Kidney (tissue), 14 donors: ENCODE results near the gene CYTH4. TPM values are rescaled to one million over a fixed set of nuclear protein-coding genes. Genes with fewer than 3 reads are reported as not detected.

ENCODE experiments used
- DNase-seq, 5 donors: peaks; one replicate each; pipeline ENCODE4 v3.0.0-alpha.2; 2013 to 2020
- FAIRE-seq: peaks from 2 replicates; lab custom pipeline; 2012; peaks lifted over from hg19 to GRCh38; lab: Jason Lieb, UNC
- H3K27ac ChIP-seq, 2 donors: one replicate each; pipeline ENCODE4 v1.7.0; 2013; ENCODE audit warnings: low read depth in 2 of 2, low read length in 2 of 2, inconsistent platforms in 1 of 2
- H3K27me3 ChIP-seq: one replicate; pipeline ENCODE4 v1.7.1; 2013; ENCODE audit warnings: low read length, inconsistent platforms; ENCODE audit not compliant: control insufficient read depth, insufficient read depth
- H3K36me3 ChIP-seq, 3 donors: one replicate each; pipeline versions ENCODE4 v1.7.0 to v1.7.1; 2013; ENCODE audit warnings: low read length in 3 of 3, control low read depth in 1 of 3, inconsistent platforms in 1 of 3; ENCODE audit not compliant: insufficient read depth in 3 of 3, control insufficient read depth in 2 of 3
- H3K4me1 ChIP-seq, 3 donors: one replicate each; pipeline versions ENCODE4 v1.7.0 to v1.7.1; 2013; ENCODE audit warnings: low read length in 3 of 3, inconsistent platforms in 1 of 3, low read depth in 1 of 3; ENCODE audit not compliant: control insufficient read depth in 2 of 3, insufficient read depth in 2 of 3
- H3K4me3 ChIP-seq, 3 donors: one replicate each; pipeline versions ENCODE4 v1.7.0 to v1.8.1; 2013; ENCODE audit warnings: low read length in 3 of 3, control low read depth in 1 of 3, inconsistent platforms in 1 of 3
- H3K9ac ChIP-seq, 3 donors: one replicate each; pipeline versions ENCODE4 v1.7.0 to v1.7.1; 2013; ENCODE audit warnings: low read length in 3 of 3, control low read depth in 1 of 3, inconsistent platforms in 1 of 3
- H3K9me3 ChIP-seq, 3 donors: one replicate each; pipeline versions ENCODE4 v1.7.0 to v1.7.1; 2013; ENCODE audit warnings: low read length in 3 of 3, control low read depth in 1 of 3, inconsistent platforms in 1 of 3; ENCODE audit not compliant: control insufficient read depth in 2 of 3, insufficient read depth in 1 of 3
- CTCF ChIP-seq: IDR thresholded peaks from 3 replicates; pipeline ENCODE4 v1.5.1; 2012; ENCODE audit warnings: mild to moderate bottlenecking, moderate library complexity, borderline replicate concordance; ENCODE audit not compliant: insufficient read depth; ENCODE audit errors: extremely low read depth
- intact Hi-C: fragments of 100-400 bp; cut with DNase I; formaldehyde crosslinking; loops from one replicate; pipeline ENCODE4 v1.11.1; 2022
- polyA plus RNA-seq: library from polyadenylated mRNA; stranded (reverse); fragments of 350-450 nt; fragmentation: Illumina TruSeq; extraction: RNeasy Lipid Tissue Mini Kit (QIAGEN cat#74804); gene quantifications from one replicate; pipeline ENCODE4 v1.2.3, GENCODE V29; 2014; ENCODE audit warnings: low read depth, low replicate concordance; ENCODE audit not compliant: insufficient read depth
- total RNA-seq: library from RNA; stranded (reverse); fragmentation: NEBNext Ultra II Directional; extraction: Animal tissue kit (Norgen Biotek cat#: 25700); gene quantifications from one replicate; pipeline ENCODE4 v1.2.1, GENCODE V29; 2021
- donor health status: control.
- donor health status: control.
- donor health status: control.
- donor health status: control.
- donor health status: control.
- donor health status: DM: yes; HTN: yes; CAD: no.
- donor health status: Normal renal cell carcinoma (clear cell type).

CYTH4 gene
- total and polyA plus RNA-seq, 2 donors from 2014 or later, result 1.9 to 30.2 TPM

- no peak for DNase-seq
- no peak for FAIRE-seq
- Histone ChIP-seq H3K27me3 (peaks cover 11% of the 10 kb centered on the region), H3K4me3 (peak overlapping the region in 2 of 3 donors; percentile 25 to 49), H3K4me1 (peaks cover 0 to 8% (median 6%) of the 10 kb centered on the region in 3 donors), H3K9ac (no peak overlapping the region), H3K36me3 (no peaks in the 10 kb centered on the region), H3K27ac (peak overlapping the region; percentile 27 to 60), H3K9me3 (no peaks in the 10 kb centered on the region)
- intact Hi-C loops, result no loop called here
- peak; percentile 12 for TF ChIP-seq CTCF
These were observed 49.7 kb downstream of the CYTH4 start for GRCh38 chr22:37331856-37332536.

- Histone ChIP-seq H3K36me3 (no peaks in the 10 kb centered on the region), H3K9me3 (no peaks in the 10 kb centered on the region), H3K9ac (no peak overlapping the region), H3K27me3 (peaks cover 11% of the 10 kb centered on the region), H3K27ac (no peak overlapping the region), H3K4me1 (peaks cover 0 to 8% (median 6%) of the 10 kb centered on the region in 3 donors), H3K4me3 (no peak overlapping the region)
- no peak for FAIRE-seq
- no peak for TF ChIP-seq CTCF
- no peak for DNase-seq
- intact Hi-C loops, result no loop called here
These were observed 51.6 kb downstream of the CYTH4 start for GRCh38 chr22:37333724-37334460.

GRCh38 chr22:37334461-37334858 lies 52.2 kb downstream of the CYTH4 start:
- FAIRE-seq, result no peak
- H3K9ac ChIP-seq, result no peak overlapping the region
- no peak overlapping the region for H3K27ac ChIP-seq
- H3K36me3 ChIP-seq, result no peaks in the 10 kb centered on the region
- H3K9me3 ChIP-seq, result no peaks in the 10 kb centered on the region
- H3K27me3 ChIP-seq, result peaks cover 11% of the 10 kb centered on the region
- peak in 1 of 5 donors; percentile 59 for DNase-seq
- TF ChIP-seq CTCF, result no peak
- intact Hi-C loops, result no loop called here
- H3K4me1 ChIP-seq, result peaks cover 0 to 8% (median 6%) of the 10 kb centered on the region in 3 donors
- no peak overlapping the region for H3K4me3 ChIP-seq
